ENCODE measurements around the gene RPAIN.

GRCh38 chr17:5416901-5417300 lies 3.1 kb upstream of the RPAIN start:
- no peak for TF ChIP-seq ZNF124 (CRISPR knock-in tag; IDR thresholded peaks at IDR 0.05)
- no peak for TF ChIP-seq POLR2AphosphoS5 (IDR thresholded peaks at IDR 0.05; ENCODE audit: low read depth, low read length)
- no peak for TF ChIP-seq SRF (IDR thresholded peaks at IDR 0.05; ENCODE audit: low read depth, low read length)
- no peak for TF ChIP-seq CTCF (CRISPR knock-in tag; IDR thresholded peaks at IDR 0.05)
- no peak for TF ChIP-seq POLR2A (IDR thresholded peaks at IDR 0.05; ENCODE audit: insufficient read depth in 1 of 2, low read depth in 2 of 2, low read length in 2 of 2)
